Neural crest cell (in vitro differentiated cells): ENCODE data around the gene PPM1M. TPM values are rescaled to one million over a fixed set of nuclear protein-coding genes. Genes with fewer than 3 reads are reported as not detected.

Source experiments
- DNase-seq: peaks from one replicate; pipeline ENCODE4 v3.0.0; 2021; ENCODE audit warnings: low read depth, mixed read lengths, low spot score
- H3K27ac Mint-ChIP-seq: one replicate; pipeline ENCODE4 v1.8.0; 2021; ENCODE audit warnings: mild to moderate bottlenecking, mixed read lengths; ENCODE audit not compliant: unreplicated experiment
- H3K27me3 Mint-ChIP-seq: 2 replicates; pipeline ENCODE4 v1.8.0; 2021; ENCODE audit warnings: low read depth, mild to moderate bottlenecking, mixed read lengths
- H3K36me3 Mint-ChIP-seq: 2 replicates; pipeline ENCODE4 v1.8.0; 2021; ENCODE audit warnings: low read depth, mild to moderate bottlenecking, mixed read lengths
- H3K4me1 Mint-ChIP-seq: 2 replicates; pipeline ENCODE4 v1.8.0; 2021; ENCODE audit warnings: mixed read lengths
- H3K4me3 Mint-ChIP-seq: one replicate; pipeline ENCODE4 v1.8.0; 2021; ENCODE audit warnings: mild to moderate bottlenecking, mixed read lengths
- H3K9me3 Mint-ChIP-seq: 2 replicates; pipeline ENCODE4 v1.8.0; 2021; ENCODE audit warnings: mixed read lengths
- CTCF ChIP-seq: fragments of 200-600 bp; sonication (generic); conservative IDR thresholded peaks from 2 replicates; pipeline ENCODE4 v1.5.0; 2021; ENCODE audit warnings: antibody characterized with exemption, mild to moderate bottlenecking
- total RNA-seq: library from RNA; stranded (reverse); gene quantifications from 2 replicates; pipeline ENCODE4 v1.2.1, GENCODE V29; 2021

Gene PPM1M
- total RNA-seq, 1 donor from 2014 or later, result 4.4 TPM

- TF ChIP-seq CTCF, result no peak
These were observed 19.2 kb upstream of the PPM1M start for GRCh38 chr3:52226229-52226817.

GRCh38 chr3:52227117-52227516 lies 18.4 kb upstream of the PPM1M start:
- Mint-ChIP-seq H3K27ac (no peak overlapping the region), H3K4me1 (no peaks in the 10 kb centered on the region), H3K4me3 (no peak overlapping the region), H3K36me3 (no peaks in the 10 kb centered on the region), H3K9me3 (no peaks in the 10 kb centered on the region), H3K27me3 (no peaks in the 10 kb centered on the region)
- no peak for DNase-seq
- TF ChIP-seq CTCF, result no peak

More at GRCh38 chr3:52226229-52226817, 19.2 kb upstream of the PPM1M start:
- no peaks in the 10 kb centered on the region for H3K4me1 Mint-ChIP-seq
- no peaks in the 10 kb centered on the region for H3K36me3 Mint-ChIP-seq
- H3K4me3 Mint-ChIP-seq, result no peak overlapping the region
- H3K9me3 Mint-ChIP-seq, result no peaks in the 10 kb centered on the region
- H3K27ac Mint-ChIP-seq, result no peak overlapping the region
- no peaks in the 10 kb centered on the region for H3K27me3 Mint-ChIP-seq
- no peak for DNase-seq

- H3K4me3 Mint-ChIP-seq, result no peak overlapping the region
- no peaks in the 10 kb centered on the region for H3K4me1 Mint-ChIP-seq
- TF ChIP-seq CTCF, result no peak
- peak overlapping the region; percentile 27 for H3K27ac Mint-ChIP-seq
- DNase-seq, result no peak
- no peaks in the 10 kb centered on the region for H3K27me3 Mint-ChIP-seq
- H3K9me3 Mint-ChIP-seq, result no peaks in the 10 kb centered on the region
- H3K36me3 Mint-ChIP-seq, result no peaks in the 10 kb centered on the region
These were observed 17.8 kb upstream of the PPM1M start for GRCh38 chr3:52227766-52228165.

- Mint-ChIP-seq H3K27ac (no peak overlapping the region), H3K4me3 (no peak overlapping the region), H3K36me3 (no peaks in the 10 kb centered on the region), H3K4me1 (no peaks in the 10 kb centered on the region), H3K9me3 (no peaks in the 10 kb centered on the region), H3K27me3 (no peaks in the 10 kb centered on the region)
- DNase-seq, result no peak
- TF ChIP-seq CTCF, result no peak
These were observed 17.3 kb upstream of the PPM1M start for GRCh38 chr3:52228266-52228665.

- Mint-ChIP-seq H3K27ac (no peak overlapping the region), H3K27me3 (no peaks in the 10 kb centered on the region)
These were observed 16.7 kb upstream of the PPM1M start for GRCh38 chr3:52228751-52229291.

More at GRCh38 chr3:52228751-52229291, 16.7 kb upstream of the PPM1M start:
- no peaks in the 10 kb centered on the region for H3K4me1 Mint-ChIP-seq
- TF ChIP-seq CTCF, result no peak
- no peak overlapping the region for H3K4me3 Mint-ChIP-seq
- no peak for DNase-seq
- no peaks in the 10 kb centered on the region for H3K36me3 Mint-ChIP-seq
- H3K9me3 Mint-ChIP-seq, result no peaks in the 10 kb centered on the region
